ENCODE measurements around the gene ZCCHC4.

The ZCCHC4 gene, protein sequence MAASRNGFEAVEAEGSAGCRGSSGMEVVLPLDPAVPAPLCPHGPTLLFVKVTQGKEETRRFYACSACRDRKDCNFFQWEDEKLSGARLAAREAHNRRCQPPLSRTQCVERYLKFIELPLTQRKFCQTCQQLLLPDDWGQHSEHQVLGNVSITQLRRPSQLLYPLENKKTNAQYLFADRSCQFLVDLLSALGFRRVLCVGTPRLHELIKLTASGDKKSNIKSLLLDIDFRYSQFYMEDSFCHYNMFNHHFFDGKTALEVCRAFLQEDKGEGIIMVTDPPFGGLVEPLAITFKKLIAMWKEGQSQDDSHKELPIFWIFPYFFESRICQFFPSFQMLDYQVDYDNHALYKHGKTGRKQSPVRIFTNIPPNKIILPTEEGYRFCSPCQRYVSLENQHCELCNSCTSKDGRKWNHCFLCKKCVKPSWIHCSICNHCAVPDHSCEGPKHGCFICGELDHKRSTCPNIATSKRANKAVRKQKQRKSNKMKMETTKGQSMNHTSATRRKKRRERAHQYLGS

GRCh38 chr4:25312496-25313200 lies at the start of gene ZCCHC4:
Gene ZCCHC4 (plus strand): TSS chr4:25312774. CDS start chr4:25312810, 36 bp downstream.
- DNase-seq: peak; percentile 85 to 92

DNA sequence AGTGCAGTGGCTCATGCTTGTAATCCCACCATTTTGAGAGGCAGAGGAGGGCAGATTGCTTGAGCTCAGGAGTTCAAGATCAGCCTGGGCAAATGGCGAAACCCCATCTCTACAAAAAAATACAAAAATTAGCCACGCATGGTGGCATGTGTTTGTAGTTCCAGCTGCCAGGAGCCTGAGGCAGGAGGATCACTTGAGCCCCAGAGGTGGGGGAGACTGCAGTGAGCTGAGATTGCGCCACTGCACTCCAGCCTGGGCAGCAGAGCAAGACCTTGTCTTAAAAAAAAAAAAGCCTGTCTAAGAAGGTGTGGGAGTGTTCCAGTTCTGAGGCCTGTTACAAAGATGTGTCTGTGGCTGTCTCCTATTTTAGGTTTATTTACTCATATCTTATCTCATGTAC lies 40.7 kb upstream of the ZCCHC4 start:
- DNase-seq: no peak

- no peak for DNase-seq
Observed at GRCh38 chr4:25280210-25280609, 32.4 kb upstream of the ZCCHC4 start.

DNA sequence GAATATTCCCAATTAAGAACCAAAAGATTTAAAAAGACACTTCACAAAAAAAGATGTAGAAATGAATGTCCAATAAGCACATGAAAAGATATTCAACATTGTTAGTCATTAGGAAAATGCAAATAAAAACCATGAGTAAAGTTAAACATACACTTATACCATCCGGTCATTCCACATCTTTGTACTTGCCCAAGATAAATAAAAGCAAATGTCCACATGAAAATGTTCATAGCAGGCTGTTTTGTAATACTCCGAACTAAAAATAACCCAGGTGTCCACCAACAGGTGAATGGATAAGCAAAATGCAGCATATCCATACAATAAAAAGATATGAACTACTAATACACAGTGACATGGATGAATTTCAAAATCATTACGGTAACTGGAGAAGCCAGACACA lies 28.6 kb upstream of the ZCCHC4 start:
- no peak for DNase-seq

- DNase-seq: no peak
Observed at GRCh38 chr4:25284466-25284865, 28.1 kb upstream of the ZCCHC4 start.

DNA sequence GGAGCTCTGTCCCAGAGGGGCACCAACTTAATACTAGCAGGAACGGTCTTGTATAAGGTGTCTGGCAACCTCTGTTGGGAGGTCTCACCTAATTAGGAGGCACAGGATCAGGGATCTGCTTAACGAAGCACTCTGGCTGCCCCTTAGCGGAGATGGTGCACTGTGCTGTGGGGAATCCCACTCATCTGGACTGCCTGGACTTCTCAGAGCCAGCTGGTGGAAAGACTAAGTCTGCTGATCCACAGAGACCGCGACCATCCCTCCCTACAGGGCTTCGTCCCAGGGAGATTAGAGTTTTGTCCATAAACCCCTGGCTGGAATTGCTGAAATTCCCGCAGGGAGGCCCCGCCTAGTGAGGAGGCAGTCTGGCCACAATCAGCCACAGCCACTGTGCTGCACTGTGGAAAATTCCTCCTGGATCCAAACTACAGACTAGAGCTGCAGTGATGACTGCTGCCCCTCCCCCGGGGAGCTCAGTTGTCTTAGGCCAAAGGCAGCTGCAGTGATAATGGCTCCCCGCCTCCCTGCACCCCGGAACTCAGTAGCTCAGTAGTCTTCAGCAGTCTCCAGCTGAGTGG lies 22.0 kb upstream of the ZCCHC4 start:
- DNase-seq: no peak

DNA sequence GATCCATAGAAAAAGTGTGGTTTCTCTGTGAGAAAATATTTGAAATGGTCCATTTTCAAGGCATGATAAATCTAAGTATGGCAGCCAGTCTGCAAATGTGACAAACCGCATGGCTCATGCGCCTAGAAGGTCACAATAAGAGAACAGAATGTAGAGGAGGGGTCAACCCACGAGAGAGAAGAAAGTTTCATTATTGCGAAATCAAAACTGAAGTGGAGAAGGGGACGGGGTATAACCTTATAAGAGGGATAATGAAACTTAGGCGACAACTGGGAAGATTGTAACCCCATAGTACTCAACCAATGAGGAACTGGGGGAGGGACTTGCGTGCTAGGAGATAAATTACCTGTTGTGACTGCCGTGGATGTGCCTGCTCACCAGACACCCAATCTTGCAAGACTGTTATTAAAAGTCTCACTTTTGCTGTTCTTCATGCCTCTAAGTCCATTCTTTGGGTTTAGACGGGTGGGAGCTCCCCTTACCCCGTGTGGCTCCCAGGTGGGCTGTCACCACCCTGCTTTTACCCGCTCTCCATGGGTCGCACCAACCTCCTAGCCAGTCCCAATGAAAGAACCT lies 21.3 kb upstream of the ZCCHC4 start:
- no peak for DNase-seq

- no peak for DNase-seq
Observed at GRCh38 chr4:25297528-25298242, 14.9 kb upstream of the ZCCHC4 start.

GRCh38 chr4:25299476-25300203 lies 12.9 kb upstream of the ZCCHC4 start:
- DNase-seq: no peak

DNA sequence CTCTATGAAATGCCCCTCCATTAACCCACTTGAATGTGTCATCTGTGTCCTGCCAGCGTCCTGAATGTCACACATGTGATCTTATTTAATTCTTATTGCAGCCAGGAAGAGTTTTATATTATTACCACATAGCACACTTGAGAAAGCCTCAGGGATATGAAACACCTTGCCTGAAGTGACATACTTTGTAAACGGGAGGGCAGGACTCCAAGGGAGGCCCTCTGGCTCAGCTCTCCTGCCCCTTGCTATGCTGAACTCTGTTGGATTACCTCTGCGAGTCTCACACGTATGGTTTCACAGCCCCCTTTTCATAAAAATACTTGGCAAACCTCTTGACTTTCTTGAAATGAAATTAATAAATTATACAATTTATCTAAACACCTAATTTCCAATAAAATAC lies 11.1 kb upstream of the ZCCHC4 start:
- DNase-seq: no peak

- DNase-seq: no peak
Observed at GRCh38 chr4:25302626-25303025, 9.9 kb upstream of the ZCCHC4 start.

- no peak for DNase-seq
Observed at GRCh38 chr4:25303578-25303977, 9.0 kb upstream of the ZCCHC4 start.

DNA sequence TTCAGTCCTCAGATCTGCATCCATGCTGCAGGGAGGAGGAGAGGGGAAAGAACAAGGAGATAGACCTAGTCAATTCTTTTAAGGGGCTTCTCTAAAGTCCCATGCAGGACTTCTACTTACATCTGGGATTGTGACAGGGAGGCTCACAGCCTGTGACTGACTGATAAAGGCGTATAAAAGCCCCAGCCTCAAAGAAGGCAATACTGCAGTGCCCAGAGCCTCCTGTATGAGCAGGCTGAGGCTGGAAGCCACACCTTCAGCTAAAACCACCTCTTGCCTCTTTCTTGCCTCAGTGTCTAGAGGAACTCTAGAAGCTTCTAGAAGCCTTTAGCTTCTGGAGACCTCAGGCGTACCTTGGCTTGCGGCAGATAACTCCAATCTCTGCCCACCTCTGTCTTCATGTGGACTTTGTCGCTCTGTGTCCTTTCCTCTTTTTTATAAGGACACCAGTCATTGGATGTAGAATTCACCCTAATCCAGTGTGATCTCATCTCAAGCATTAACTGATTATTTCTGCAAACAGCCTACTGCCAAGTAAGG lies 6.0 kb upstream of the ZCCHC4 start:
- no peak for DNase-seq

DNA sequence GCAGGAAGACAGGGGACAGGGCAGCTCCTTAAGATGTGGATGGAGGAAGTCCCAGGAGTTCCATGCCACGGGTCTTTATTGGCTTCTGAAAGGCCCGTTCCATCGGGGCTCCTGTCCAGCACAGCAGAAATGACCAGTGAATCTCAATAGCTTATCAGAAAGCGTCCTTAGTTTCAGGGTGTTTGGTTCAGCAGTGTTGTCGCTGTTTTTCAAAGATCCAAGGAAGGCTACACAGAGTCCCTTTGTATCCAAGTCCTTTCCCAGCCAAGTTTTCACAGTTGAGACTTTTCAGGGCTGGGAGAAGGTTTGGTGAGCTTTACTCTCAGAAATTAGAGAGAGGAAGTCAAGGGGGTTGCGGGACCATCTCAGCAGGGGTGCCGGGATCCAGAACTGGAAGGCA lies 5.0 kb upstream of the ZCCHC4 start:
- DNase-seq: no peak

- no peak for DNase-seq
Observed at GRCh38 chr4:25308306-25308705, 4.3 kb upstream of the ZCCHC4 start.

DNA sequence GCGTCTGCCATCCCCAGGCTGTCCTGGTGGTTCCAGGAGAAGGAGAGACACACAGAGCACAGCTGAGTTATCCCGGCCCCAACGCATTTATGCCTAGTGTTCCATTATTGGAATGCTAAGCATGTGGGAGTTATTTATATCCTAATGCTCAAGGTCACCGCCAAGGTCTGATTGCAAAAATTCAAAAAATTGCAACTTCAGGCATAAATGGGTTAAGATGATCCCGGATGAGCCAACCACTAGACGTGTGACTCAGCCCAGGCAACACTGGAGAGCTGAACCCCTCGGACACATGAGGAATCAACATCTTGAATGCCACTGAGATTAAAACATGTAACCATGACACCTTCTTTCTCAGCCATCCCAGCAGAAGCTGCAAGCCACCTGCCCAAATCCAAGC lies 3.8 kb upstream of the ZCCHC4 start:
- no peak for DNase-seq

- peak; percentile 43 to 58 for DNase-seq
Observed at GRCh38 chr4:25310066-25310802, 2.3 kb upstream of the ZCCHC4 start.

DNA sequence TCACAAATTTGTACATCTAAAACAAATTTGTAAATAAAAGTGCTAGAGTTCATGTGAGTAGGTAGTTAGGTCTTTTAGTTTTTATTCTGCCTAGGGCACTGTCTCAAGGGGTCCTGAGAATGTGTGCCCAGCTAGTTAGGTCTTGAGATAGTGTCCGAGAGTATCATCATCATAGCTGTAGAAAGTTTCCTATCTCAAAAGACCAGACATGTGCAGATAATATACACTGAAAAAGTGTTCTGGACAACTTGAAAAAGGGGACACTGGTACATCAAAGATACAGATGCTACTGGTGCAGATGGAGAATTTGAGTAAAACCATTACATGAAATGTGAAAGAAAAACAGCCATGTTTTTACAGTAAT lies 1.8 kb upstream of the ZCCHC4 start:
- DNase-seq: no peak

DNA sequence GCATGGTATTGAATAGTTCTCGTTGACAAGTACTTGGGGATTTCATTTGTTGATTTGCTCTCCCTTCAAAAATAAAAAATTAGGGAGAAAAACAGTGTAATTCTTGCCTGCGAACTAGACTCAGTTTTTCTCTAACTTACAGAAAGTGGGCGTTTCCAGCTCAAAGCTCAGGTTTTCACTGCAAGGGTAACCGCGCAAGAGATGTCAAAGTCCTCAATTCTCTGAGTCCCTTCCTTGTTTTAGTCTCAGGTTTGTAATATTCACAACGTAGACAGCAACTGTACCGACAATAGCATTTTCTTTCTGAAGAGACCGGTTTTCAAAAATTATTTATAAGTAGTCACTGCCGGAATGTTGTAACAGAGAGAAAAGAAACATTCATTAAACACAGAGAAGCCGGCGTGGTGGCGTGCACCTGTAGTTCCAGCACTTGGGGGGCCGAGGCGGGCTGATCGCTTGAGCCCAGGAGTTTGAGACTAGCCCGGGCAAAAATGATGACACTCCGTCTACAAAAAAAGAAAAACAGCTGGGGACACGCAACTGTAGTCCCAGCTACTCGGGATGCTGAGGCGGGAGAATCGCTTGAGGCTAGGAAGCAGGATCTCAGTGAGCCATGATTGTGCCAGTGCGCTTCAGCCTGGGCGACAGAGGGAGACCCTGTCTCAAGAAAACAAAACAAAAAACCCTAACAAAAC lies 774 bp downstream of the ZCCHC4 start:
- no peak for DNase-seq

GRCh38 chr4:25320336-25320735 lies 7.8 kb downstream of the ZCCHC4 start:
- DNase-seq: no peak
